ENCODE measurements around the gene MICAL1. TPM values are rescaled to one million over a fixed set of nuclear protein-coding genes. Genes with fewer than 3 reads are reported as not detected.
A peak's percentile ranks its signal among the peaks of the same experiment; 100 is the strongest.

The MICAL1 gene
- total RNA-seq, 2 experiments from 2014 or later, result 106 to 107 TPM

DNA sequence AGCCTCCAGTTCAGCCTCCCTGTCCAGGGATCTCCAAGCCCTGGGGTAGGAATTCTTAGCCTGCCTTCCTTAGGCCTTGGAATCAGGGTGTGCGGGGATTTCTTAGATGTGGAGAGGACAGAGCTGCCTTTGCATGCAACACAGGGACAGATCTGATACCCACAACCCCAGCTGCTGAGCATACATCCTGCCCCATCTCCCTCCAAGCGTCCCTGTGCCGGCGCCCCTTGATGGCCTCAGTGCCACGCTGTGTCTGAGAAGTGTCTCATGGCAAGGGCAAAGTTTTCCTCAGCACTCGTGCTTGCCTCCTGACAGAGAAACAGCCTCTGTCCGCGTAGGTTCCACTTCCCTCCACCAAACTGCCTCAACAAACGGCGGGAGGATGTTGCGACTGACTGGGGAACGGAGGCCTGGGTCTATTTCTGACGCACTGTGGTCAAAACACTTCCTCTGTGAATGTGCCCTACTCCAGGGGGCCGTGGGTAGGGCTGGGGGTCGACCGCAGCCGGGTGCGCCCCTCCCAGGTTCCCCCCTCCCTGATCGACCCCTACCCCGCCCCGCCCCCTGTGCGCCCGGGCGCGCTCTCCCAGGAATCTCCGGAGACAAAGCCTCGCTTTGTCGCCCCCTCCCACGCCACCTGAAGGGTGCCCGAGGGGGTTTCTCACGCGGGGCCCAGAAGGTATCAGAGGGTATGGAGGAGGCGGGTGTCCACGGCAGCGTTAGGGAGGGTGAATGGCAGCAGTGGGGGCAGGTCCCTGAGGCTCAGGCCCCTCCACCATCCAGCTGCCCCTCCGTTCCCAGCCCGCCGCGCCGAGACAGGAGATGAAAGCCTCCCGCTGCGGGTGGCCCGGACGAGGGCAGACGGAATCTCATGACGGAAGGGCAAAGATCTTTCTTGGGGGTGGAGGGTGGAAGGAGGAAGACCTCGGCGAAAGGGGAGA lies 806 bp downstream of the MICAL1 start:
- DNase-seq (peak; percentile 51 to 92 (median 70)), ATAC-seq (ENCODE audit: poor library complexity) (peak; percentile 69)
- H3K4me1 ChIP-seq (ENCODE audit: insufficient read depth, low read length), result peaks cover 83% of the 10 kb centered on the region
- ChIA-PET POLR2A (interaction anchor here (0.6 to 9.5 kb wide), 12 partner anchors 9 to 896 kb away, joined by 3 to 137 read pairs (median 6); partner anchors contain the start of genes CD164, PPIL6, SESN1 and SMPD2), CTCF (interaction anchor here (1.2 to 5.8 kb wide), 5 partner anchors 9 to 72 kb away, joined by 3 to 42 read pairs (median 4); partner anchors contain the start of genes CD164, PPIL6 and SMPD2)
- TF ChIP-seq, protein P1, sequence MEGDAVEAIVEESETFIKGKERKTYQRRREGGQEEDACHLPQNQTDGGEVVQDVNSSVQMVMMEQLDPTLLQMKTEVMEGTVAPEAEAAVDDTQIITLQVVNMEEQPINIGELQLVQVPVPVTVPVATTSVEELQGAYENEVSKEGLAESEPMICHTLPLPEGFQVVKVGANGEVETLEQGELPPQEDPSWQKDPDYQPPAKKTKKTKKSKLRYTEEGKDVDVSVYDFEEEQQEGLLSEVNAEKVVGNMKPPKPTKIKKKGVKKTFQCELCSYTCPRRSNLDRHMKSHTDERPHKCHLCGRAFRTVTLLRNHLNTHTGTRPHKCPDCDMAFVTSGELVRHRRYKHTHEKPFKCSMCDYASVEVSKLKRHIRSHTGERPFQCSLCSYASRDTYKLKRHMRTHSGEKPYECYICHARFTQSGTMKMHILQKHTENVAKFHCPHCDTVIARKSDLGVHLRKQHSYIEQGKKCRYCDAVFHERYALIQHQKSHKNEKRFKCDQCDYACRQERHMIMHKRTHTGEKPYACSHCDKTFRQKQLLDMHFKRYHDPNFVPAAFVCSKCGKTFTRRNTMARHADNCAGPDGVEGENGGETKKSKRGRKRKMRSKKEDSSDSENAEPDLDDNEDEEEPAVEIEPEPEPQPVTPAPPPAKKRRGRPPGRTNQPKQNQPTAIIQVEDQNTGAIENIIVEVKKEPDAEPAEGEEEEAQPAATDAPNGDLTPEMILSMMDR (IDR thresholded peaks at IDR 0.05), result no peak
- intact Hi-C loops (cut with DNase I, micrococcal nuclease), result loop anchor here (1.0 to 10.0 kb wide), 7 partner anchors 13 to 1630 kb away; partner anchors contain the start of genes CD164 (in 2 of the 2), ZBTB24 (in 2 of the 2), AK9 (in 1 of the 2) and FIG4 (in 1 of the 2)
- H3K27ac ChIP-seq (ENCODE audit: low read depth in 1 of 2, low read length in 2 of 2), result peak overlapping the region; percentile 91 to 94
- H3K9me3 ChIP-seq (ENCODE audit: control insufficient read depth in 1 of 2, insufficient read depth in 1 of 2, low read length in 2 of 2), result no peaks in the 10 kb centered on the region
- Mint-ChIP-seq H3K27me3 (no peaks in the 10 kb centered on the region), H3K4me3 (peak overlapping the region; percentile 99), H3K36me3 (ENCODE audit: low read depth) (peaks cover 37% of the 10 kb centered on the region), H3K4me1 (ENCODE audit: low read depth) (peaks cover 73% of the 10 kb centered on the region), H3K9me3 (no peaks in the 10 kb centered on the region), H3K27ac (peak overlapping the region; percentile 95)
- H3K4me3 ChIP-seq (ENCODE audit: low read length), result peak overlapping the region; percentile 97
- H3K27me3 ChIP-seq (ENCODE audit: control insufficient read depth in 1 of 2, insufficient read depth in 2 of 2, low read length in 2 of 2), result no peaks in the 10 kb centered on the region
- H3K36me3 ChIP-seq (ENCODE audit: insufficient read depth, low read length), result peaks cover 19% of the 10 kb centered on the region

- ATAC-seq (ENCODE audit: poor library complexity), result no peak
- intact Hi-C loops (cut with DNase I, micrococcal nuclease), result loop anchor here (1.0 to 10.0 kb wide), 6 partner anchors 13 to 1631 kb away; partner anchors contain the start of genes CD164 (in 2 of the 2), AK9 (in 1 of the 2), FIG4 (in 1 of the 2) and SLC16A10 (in 1 of the 2)
These were observed 1.7 kb downstream of the MICAL1 start for GRCh38 chr6:109453594-109454495.

More at GRCh38 chr6:109453594-109454495, 1.7 kb downstream of the MICAL1 start:
- ChIA-PET POLR2A (interaction anchor here (0.9 to 9.5 kb wide), 7 partner anchors 10 to 725 kb away, joined by 3 to 137 read pairs (median 10); partner anchors contain the start of genes CD164, PPIL6, SMPD2 and ZBTB24), CTCF (interaction anchor here (1.2 to 5.8 kb wide), 4 partner anchors 10 to 71 kb away, joined by 3 to 42 read pairs (median 4); partner anchors contain the start of genes PPIL6 and SMPD2)
- H3K9me3 Mint-ChIP-seq, result no peaks in the 10 kb centered on the region
- peak overlapping the region; percentile 91 to 94 for H3K27ac ChIP-seq (ENCODE audit: low read depth in 1 of 2, low read length in 2 of 2)
- no peaks in the 10 kb centered on the region for H3K27me3 Mint-ChIP-seq
- peaks cover 40% of the 10 kb centered on the region for H3K36me3 Mint-ChIP-seq (ENCODE audit: low read depth)
- peak overlapping the region; percentile 97 for H3K4me3 ChIP-seq (ENCODE audit: low read length)
- H3K27ac Mint-ChIP-seq, result peak overlapping the region; percentile 95
- no peaks in the 10 kb centered on the region for H3K27me3 ChIP-seq (ENCODE audit: control insufficient read depth in 1 of 2, insufficient read depth in 2 of 2, low read length in 2 of 2)
- peaks cover 19% of the 10 kb centered on the region for H3K36me3 ChIP-seq (ENCODE audit: insufficient read depth, low read length)
- H3K4me1 ChIP-seq (ENCODE audit: insufficient read depth, low read length), result peaks cover 87% of the 10 kb centered on the region
- no peaks in the 10 kb centered on the region for H3K9me3 ChIP-seq (ENCODE audit: control insufficient read depth in 1 of 2, insufficient read depth in 1 of 2, low read length in 2 of 2)
- DNase-seq, result peak in 1 of 14 experiments; percentile 34
- peaks cover 71% of the 10 kb centered on the region for H3K4me1 Mint-ChIP-seq (ENCODE audit: low read depth)
- TF ChIP-seq, protein P1 (IDR thresholded peaks at IDR 0.05), result no peak
- peak overlapping the region; percentile 99 for H3K4me3 Mint-ChIP-seq
